IPS-11a (cell line): ENCODE measurements around the gene FSD1L.
"Not testable (repeated sequence)": the region's sequence is repeated elsewhere in the genome, so short reads cannot be mapped to it uniquely, and the experiment has no call there.

Experiments used
- H3K4me3 ChIP-seq: one replicate; pipeline ENCODE4 v1.5.1; 2013; ENCODE audit warnings: low read depth, low read length, control low read depth

FSD1L gene

DNA sequence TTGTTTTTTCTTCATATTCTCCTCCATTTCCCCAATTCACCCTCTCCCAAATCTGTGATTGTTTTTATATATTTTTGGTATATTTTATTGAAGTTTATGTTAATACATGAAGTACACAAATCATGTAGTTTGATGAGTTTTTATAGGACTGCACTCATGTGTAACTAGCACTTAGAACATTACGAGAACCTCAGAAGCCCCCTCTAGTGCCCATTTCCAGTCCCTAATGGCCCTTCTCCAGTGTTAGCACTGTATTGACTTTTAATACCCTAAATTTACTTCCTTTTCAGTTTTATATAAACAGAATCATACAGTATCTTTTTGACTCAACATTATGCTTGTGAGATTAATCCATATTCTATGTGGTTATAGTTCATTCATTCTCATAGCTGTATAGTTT lies 91.6 kb downstream of the FSD1L start:
- H3K4me3 ChIP-seq = no peak overlapping the region

- H3K4me3 ChIP-seq = no peak overlapping the region
These were observed 94.0 kb downstream of the FSD1L start for GRCh38 chr9:105541838-105542237.

- no peak overlapping the region for H3K4me3 ChIP-seq
These were observed 106.2 kb downstream of the FSD1L start for GRCh38 chr9:105554042-105554441.

DNA sequence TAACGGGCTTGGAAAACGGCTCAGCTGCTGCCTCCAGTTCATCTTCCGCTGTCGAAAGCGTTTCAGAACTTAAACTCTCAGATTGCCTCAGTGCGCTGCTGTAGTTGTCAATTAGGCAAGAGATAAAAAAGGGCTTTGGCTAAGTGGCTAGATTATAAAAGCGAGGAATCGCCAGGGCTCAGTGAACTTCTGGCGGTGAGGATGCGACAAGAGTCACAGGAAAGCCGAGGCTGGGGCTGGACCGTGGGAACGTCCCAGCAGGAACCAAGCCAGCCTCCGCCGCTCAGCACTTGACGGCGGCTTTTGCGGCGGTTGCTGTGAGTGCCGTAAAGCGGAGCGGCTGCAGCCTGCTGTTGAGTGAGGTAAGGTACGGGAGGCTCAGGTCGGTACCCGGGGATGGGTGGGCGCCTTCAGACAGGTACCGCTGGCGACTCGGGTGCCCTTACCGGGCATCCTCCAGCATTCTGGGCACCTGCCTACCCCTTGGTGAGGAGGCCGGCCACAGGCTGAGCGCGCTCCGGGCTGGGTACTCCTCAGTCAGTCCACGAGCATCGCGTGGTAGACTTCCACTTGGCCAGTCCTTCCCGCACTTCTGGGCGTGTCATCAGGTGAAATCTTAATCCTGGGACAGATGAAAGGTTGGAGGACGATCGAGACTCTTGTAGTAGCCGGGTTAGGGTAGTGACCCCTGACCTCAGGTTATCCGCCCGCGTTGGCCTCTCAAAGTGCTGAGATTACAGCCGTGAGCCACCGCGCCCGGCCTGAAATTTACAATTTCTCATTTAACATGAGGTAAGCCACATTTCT lies 110.2 kb downstream of the FSD1L start, which contains the start of gene FKTN:
TSS of gene FKTN (plus strand) at position 328 of the 807 bp plus-strand sequence. CDS start 16,902 bp downstream, outside the sequence.
- H3K4me3 ChIP-seq = peak within 1 kb of the TSS; percentile 93

- no peak overlapping the region for H3K4me3 ChIP-seq
These were observed 124.6 kb downstream of the FSD1L start for GRCh38 chr9:105572455-105572854.

DNA sequence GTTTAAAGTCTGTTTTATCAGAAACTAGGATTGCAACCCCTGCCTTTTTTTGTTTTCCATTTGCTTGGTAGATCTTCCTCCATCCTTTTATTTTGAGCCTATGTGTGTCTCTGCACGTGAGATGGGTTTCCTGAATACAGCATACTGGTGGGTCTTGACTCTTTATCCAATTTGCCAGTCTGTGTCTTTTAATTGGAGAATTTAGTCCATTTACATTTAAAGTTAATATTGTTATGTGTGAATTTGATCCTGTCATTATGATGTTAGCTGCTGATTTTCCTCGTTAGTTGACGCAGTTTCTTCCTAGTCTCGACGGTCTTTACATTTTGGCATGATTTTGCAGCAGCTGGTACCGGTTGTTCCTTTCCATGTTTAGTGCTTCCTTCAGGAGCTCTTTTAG lies 132.1 kb downstream of the FSD1L start:
- not testable (repeated sequence) for H3K4me3 ChIP-seq

GRCh38 chr9:105581550-105581949 lies 133.7 kb downstream of the FSD1L start:
- peak overlapping the region; percentile 8 for H3K4me3 ChIP-seq

GRCh38 chr9:105593145-105593544 lies 145.3 kb downstream of the FSD1L start:
- no peak overlapping the region for H3K4me3 ChIP-seq
